Testis (tissue), 3 donors: ENCODE results near the gene B3GNT4. TPM values are rescaled to one million over a fixed set of nuclear protein-coding genes. Genes with fewer than 3 reads are reported as not detected.

Source experiments
- DNase-seq: peaks from one replicate; pipeline ENCODE4 v3.0.0-alpha.2; 2019
- H3K27ac ChIP-seq, 2 donors: fragments of 200-600 bp; sonication (generic); one replicate each; pipeline ENCODE4 v1.5.1; 2019
- H3K27me3 ChIP-seq: fragments of 200-600 bp; sonication (generic); one replicate; pipeline ENCODE4 v1.5.1; 2019
- H3K36me3 ChIP-seq: fragments of 200-600 bp; sonication (generic); one replicate; pipeline ENCODE4 v1.5.1; 2017; ENCODE audit warnings: low read depth; ENCODE audit errors: missing control alignments
- H3K4me1 ChIP-seq: fragments of 200-600 bp; sonication (generic); one replicate; pipeline ENCODE4 v1.5.1; 2019
- H3K4me3 ChIP-seq, 2 donors: fragments of 200-600 bp; sonication (generic); one replicate each; pipeline ENCODE4 v1.5.1; 2017 to 2019
- H3K9me3 ChIP-seq: fragments of 200-600 bp; sonication (generic); one replicate; pipeline ENCODE4 v1.5.1; 2017
- POLR2A ChIP-seq: fragments of 450-650 bp; IDR thresholded peaks from one replicate; pipeline ENCODE4 v1.6.1; 2017; ENCODE audit warnings: antibody characterized with exemption, mild to moderate bottlenecking, moderate library complexity
- whole genome bisulfite sequencing, 2 donors: methylation state at CpG; one replicate each; pipeline ENCODE4 v1.1.5; 2018; 5-methylcytosine and 5-hydroxymethylcytosine counted together
- intact Hi-C: fragments of 100-400 bp; cut with DNase I; formaldehyde crosslinking; loops from one replicate; pipeline ENCODE4 v1.15.1; 2023; ENCODE audit warnings: low total_unique reads
- polyA plus RNA-seq: library from polyadenylated mRNA; stranded (reverse); fragments of 350-450 nt; fragmentation: Illumina TruSeq; extraction: RNeasy Lipid Tissue Mini Kit (QIAGEN cat#74804); gene quantifications from one replicate; pipeline ENCODE4 v1.2.3, GENCODE V29; 2014; ENCODE audit warnings: low read depth, low replicate concordance; ENCODE audit not compliant: insufficient read depth
- total RNA-seq, 2 donors: library from RNA; depleted of rRNA; stranded (reverse); fragments of >200 nt; gene quantifications; one replicate each; pipeline ENCODE4 v1.2.3, GENCODE V29; 2016
- TF ChIP-seq, protein P1 (sequence below), 3 experiments: fragments of 450-650 bp in 2 of 3; fragments of 200-600 bp in 1 of 3; sonication (generic) in 1 of 3; IDR thresholded peaks; one replicate each; pipeline ENCODE4 v1.5.1; 2016 to 2019; ENCODE audit warnings: antibody characterized with exemption in 3 of 3, mild to moderate bottlenecking in 2 of 3, moderate library complexity in 1 of 3

Gene B3GNT4
- total and polyA plus RNA-seq, 3 donors from 2014 or later = 2.1 to 5.2 (median 2.2) TPM

DNA sequence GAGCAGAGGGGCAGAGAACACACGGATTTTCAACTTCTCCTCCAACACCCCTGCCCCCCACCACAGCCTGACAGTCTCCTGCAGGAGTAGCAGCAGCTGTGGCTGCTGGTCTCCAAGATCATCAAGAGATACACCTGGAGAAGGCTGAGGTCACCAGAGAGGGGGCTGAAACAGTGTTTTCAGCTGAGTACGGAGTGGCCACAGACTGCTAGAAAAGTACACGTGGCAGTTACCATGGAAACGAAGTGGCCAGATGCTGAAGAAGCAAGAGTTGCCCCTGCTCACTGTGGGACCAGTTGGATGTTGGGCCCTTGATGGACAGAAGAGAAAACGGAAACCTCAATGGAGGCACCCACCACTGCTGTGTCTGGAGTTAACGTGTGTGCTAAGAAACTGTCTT is 27.3 kb downstream of the B3GNT4 start:
- DNase-seq = no peak
- Histone ChIP-seq H3K27ac (no peak overlapping the region), H3K9me3 (no peaks in the 10 kb centered on the region), H3K4me1 (peaks cover 5% of the 10 kb centered on the region), H3K4me3 (no peak overlapping the region), H3K36me3 (no peaks in the 10 kb centered on the region), H3K27me3 (no peaks in the 10 kb centered on the region)
- WGBS, 2 donors = 77 to 80% methylated on average over 6 of the region's 6 CpGs
- intact Hi-C loops = no loop called here
- TF ChIP-seq, protein P1, sequence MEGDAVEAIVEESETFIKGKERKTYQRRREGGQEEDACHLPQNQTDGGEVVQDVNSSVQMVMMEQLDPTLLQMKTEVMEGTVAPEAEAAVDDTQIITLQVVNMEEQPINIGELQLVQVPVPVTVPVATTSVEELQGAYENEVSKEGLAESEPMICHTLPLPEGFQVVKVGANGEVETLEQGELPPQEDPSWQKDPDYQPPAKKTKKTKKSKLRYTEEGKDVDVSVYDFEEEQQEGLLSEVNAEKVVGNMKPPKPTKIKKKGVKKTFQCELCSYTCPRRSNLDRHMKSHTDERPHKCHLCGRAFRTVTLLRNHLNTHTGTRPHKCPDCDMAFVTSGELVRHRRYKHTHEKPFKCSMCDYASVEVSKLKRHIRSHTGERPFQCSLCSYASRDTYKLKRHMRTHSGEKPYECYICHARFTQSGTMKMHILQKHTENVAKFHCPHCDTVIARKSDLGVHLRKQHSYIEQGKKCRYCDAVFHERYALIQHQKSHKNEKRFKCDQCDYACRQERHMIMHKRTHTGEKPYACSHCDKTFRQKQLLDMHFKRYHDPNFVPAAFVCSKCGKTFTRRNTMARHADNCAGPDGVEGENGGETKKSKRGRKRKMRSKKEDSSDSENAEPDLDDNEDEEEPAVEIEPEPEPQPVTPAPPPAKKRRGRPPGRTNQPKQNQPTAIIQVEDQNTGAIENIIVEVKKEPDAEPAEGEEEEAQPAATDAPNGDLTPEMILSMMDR (IDR thresholded peaks at IDR 0.05) = no peak
- TF ChIP-seq POLR2A = no peak

DNA sequence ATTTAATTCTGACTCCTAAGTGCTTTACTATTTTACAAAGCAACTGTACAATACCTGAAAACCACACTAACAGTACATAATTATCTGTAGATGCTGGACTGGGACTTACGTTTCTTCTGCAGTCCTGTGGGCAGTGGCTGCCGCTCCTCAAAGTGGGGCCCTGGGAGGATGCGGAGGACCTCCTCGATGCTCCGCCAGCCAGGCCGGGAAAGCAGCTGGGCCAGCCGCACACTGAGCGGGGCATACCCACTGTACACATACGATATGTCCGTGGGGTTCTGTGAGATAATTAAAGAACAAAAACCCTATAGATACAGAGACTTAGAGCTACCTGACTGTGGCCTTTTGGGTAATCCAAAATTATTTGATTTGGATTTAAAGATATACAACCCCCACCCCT is 29.2 kb downstream of the B3GNT4 start:
- Histone ChIP-seq H3K9me3 (no peaks in the 10 kb centered on the region), H3K4me1 (no peaks in the 10 kb centered on the region), H3K27ac (no peak overlapping the region), H3K36me3 (no peaks in the 10 kb centered on the region), H3K4me3 (no peak overlapping the region), H3K27me3 (no peaks in the 10 kb centered on the region)
- no peak for DNase-seq
- 92 to 96% methylated on average over 10 of the region's 10 CpGs for WGBS, 2 donors
- intact Hi-C loops = no loop called here
- TF ChIP-seq, protein P1 (IDR thresholded peaks at IDR 0.05) = no peak
- no peak for TF ChIP-seq POLR2A

DNA sequence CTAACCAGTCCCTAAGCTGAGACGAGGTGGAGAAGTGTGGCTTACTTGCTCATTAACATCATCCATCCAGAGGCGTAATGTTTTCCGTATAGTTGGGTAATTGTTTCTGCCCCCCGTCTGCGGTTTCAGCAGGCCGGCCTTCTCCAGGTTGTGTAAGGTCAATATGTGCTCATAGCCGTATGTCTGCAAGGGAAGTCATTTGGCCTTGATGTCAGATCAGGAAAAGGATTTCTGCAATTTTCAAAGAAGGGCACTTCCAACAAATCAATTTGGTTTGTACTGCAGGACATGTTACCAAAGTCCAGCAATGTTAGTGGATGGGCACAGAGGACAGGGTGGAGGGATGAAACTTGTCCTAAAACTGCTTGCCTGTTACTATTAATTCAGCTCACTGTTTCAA is 32.2 kb downstream of the B3GNT4 start:
- Histone ChIP-seq H3K9me3 (no peaks in the 10 kb centered on the region), H3K4me1 (no peaks in the 10 kb centered on the region), H3K27ac (no peak overlapping the region), H3K27me3 (no peaks in the 10 kb centered on the region), H3K4me3 (no peak overlapping the region), H3K36me3 (no peaks in the 10 kb centered on the region)
- intact Hi-C loops = no loop called here
- DNase-seq = no peak
- 90 to 92% methylated on average over 7 of the region's 7 CpGs for WGBS, 2 donors
- TF ChIP-seq, protein P1 (IDR thresholded peaks at IDR 0.05) = no peak

DNA sequence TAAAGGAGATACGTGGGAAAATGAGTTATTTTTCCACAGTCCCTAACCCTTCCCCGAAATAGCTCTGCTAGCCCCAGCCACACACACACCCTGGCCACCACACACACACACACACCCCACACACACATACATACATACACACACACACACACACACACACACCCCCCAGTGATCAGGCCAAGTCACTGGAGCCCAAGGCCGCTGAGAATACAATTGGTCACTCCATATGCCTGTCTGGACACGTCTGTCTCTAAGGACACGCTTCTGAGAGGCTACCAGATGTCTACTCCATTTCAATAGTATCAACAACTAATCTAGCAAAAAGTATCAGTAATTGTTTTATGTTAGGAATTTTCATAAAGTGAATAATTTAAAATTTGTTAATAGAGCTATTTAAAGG is 35.4 kb downstream of the B3GNT4 start:
- Histone ChIP-seq H3K9me3 (no peaks in the 10 kb centered on the region), H3K4me3 (no peak overlapping the region), H3K27ac (no peak overlapping the region), H3K4me1 (no peaks in the 10 kb centered on the region), H3K36me3 (no peaks in the 10 kb centered on the region), H3K27me3 (no peaks in the 10 kb centered on the region)
- DNase-seq = no peak
- intact Hi-C loops = no loop called here
- no peak for TF ChIP-seq POLR2A
- TF ChIP-seq, protein P1 (IDR thresholded peaks at IDR 0.05) = no peak
- 93 to 95% methylated on average over 5 of the region's 5 CpGs for WGBS, 2 donors

DNA sequence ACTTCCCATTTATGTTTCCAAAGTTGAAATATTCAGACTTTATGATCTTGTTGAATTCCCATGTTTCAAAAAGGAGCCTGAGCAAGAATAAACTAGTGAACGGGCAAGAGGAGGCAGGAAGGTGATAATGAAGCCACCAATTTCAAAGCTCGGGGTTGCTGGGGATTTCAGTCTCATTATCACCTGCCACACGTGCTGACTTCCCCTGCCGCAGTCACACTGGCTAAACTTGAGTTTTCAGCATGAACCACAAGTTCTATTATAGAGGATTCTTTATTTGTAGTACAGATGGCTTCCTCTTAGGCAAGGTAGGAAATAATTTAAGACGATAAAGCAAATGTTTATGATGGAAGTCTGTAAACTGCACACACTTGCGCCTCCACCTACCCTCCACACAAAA is 40.5 kb downstream of the B3GNT4 start:
- H3K36me3 ChIP-seq = no peaks in the 10 kb centered on the region
- no peak for DNase-seq
- 79 to 86% methylated on average over 6 of the region's 6 CpGs for WGBS, 2 donors
- no peak overlapping the region for H3K27ac ChIP-seq
- no peaks in the 10 kb centered on the region for H3K27me3 ChIP-seq
- TF ChIP-seq POLR2A = no peak
- TF ChIP-seq, protein P1 (IDR thresholded peaks at IDR 0.05) = no peak
- no peak overlapping the region for H3K4me3 ChIP-seq
- intact Hi-C loops = no loop called here
- H3K9me3 ChIP-seq = no peaks in the 10 kb centered on the region
- H3K4me1 ChIP-seq = no peaks in the 10 kb centered on the region
